HCT116 (cell line): ENCODE results near the gene RNU6-9. TPM values are rescaled to one million over a fixed set of nuclear protein-coding genes. Genes with fewer than 3 reads are reported as not detected.

ENCODE experiments used
- ATAC-seq: fragments of 200-7000 bp; cut with Tn5 transposase; 2 replicates; pipeline ENCODE4 v1.9.1; 2020; ENCODE audit warnings: mild to moderate bottlenecking, moderate library complexity
- BruUV-seq: library from RNA; stranded (reverse); fragments of 400-500 nt; replicated peaks from 2 replicates; lab custom pipeline; 2021; lab: Mats Ljungman, UMichigan
- CTCF ChIA-PET: fragments of 300-600 bp; sonication (Branson Sonifier 250); formaldehyde crosslinking; loops from one replicate; lab custom pipeline; 2021; ENCODE audit warnings: antibody characterized with exemption; lab: Charles Lee
- POLR2A ChIA-PET: fragments of 300-600, 350-600 bp; sonication (Branson Sonifier 250); formaldehyde crosslinking; loops from one replicate; lab custom pipeline; 2021; ENCODE audit warnings: antibody characterized with exemption; lab: Charles Lee
- RAD21 ChIA-PET, 2 experiments: fragments of 300-600 bp; sonication (Branson Sonifier 250); formaldehyde crosslinking; loops; one replicate each; lab custom pipeline; 2023; ENCODE audit warnings: low total read pairs in 2 of 2; ENCODE audit not compliant: uncharacterized antibody in 2 of 2, unreplicated experiment in 2 of 2, low non-redundant PET in 1 of 2; lab: Charles Lee
- DNase-seq: peaks from one replicate; pipeline ENCODE4 v3.0.0-alpha.2; 2010; ENCODE audit warnings: low read depth, low spot score
- H2AFZ ChIP-seq: fragments of 200-600 bp; shearing (Covaris generic), sonication (generic); 2 replicates; pipeline ENCODE4 v1.6.1; 2017; ENCODE audit warnings: low read depth, mixed run types, mixed read lengths, antibody characterized with exemption, low read length; ENCODE audit not compliant: poor library complexity, severe bottlenecking
- H3K27ac ChIP-seq: 2 replicates; pipeline ENCODE4 v1.5.1; 2012; ENCODE audit warnings: low read depth, low read length
- H3K27me3 ChIP-seq: fragments of 200-600 bp; sonication (generic); 2 replicates; pipeline ENCODE4 v1.6.1; 2016; ENCODE audit warnings: mixed run types, low read length, mixed read lengths; ENCODE audit not compliant: insufficient read depth
- H3K36me3 ChIP-seq, 2 experiments: fragments of 200-500 bp in 1 of 2; fragments of 200-600 bp in 1 of 2; sonication (Bioruptor generic) in 1 of 2; sonication (generic) in 1 of 2; 2 replicates each; pipeline versions ENCODE4 v1.5.1 to v1.6.1; 2014 to 2016; ENCODE audit warnings: low read length in 2 of 2, inconsistent platforms in 1 of 2, mixed read lengths in 1 of 2, mixed run types in 1 of 2; ENCODE audit not compliant: insufficient read depth in 2 of 2, control insufficient read depth in 1 of 2
- H3K4me1 ChIP-seq, 2 experiments: fragments of 200-600 bp in 1 of 2; sonication (generic) in 1 of 2; 2 replicates each; pipeline versions ENCODE4 v1.5.1 to v1.6.1; 2012 to 2017; ENCODE audit warnings: low read length in 2 of 2, inconsistent platforms in 1 of 2, mild to moderate bottlenecking in 1 of 2, mixed read lengths in 1 of 2, mixed run types in 1 of 2, moderate library complexity in 1 of 2; ENCODE audit not compliant: insufficient read depth in 2 of 2, control insufficient read depth in 1 of 2
- H3K4me2 ChIP-seq: fragments of 200-600 bp; sonication (generic); 2 replicates; pipeline ENCODE4 v1.6.1; 2017; ENCODE audit warnings: mixed run types, low read length, mixed read lengths
- H3K4me3 ChIP-seq, 2 experiments: fragments of 200-600 bp in 1 of 2; sonication (generic) in 1 of 2; replicated peaks in 1 of 2; 2 replicates each; pipeline ENCODE4 v1.5.1; 2011 to 2016; ENCODE audit warnings: low read length in 2 of 2, control low read depth in 1 of 2, low read depth in 1 of 2, mild to moderate bottlenecking in 1 of 2, mixed read lengths in 1 of 2, mixed run types in 1 of 2
- H3K79me2 ChIP-seq: fragments of 200-600 bp; sonication (generic); 2 replicates; pipeline ENCODE4 v1.6.1; 2017; ENCODE audit warnings: mild to moderate bottlenecking, mixed run types, low read length, moderate library complexity, mixed read lengths; ENCODE audit not compliant: insufficient read depth
- H3K9ac ChIP-seq: fragments of 200-600 bp; sonication (generic); 2 replicates; pipeline ENCODE4 v1.6.1; 2016; ENCODE audit warnings: low read length, mixed read lengths
- H3K9me2 ChIP-seq: fragments of 200-600 bp; sonication (generic), shearing (Covaris generic); 2 replicates; pipeline ENCODE4 v1.6.1; 2017; ENCODE audit warnings: mixed run types, mild to moderate bottlenecking, moderate library complexity; ENCODE audit not compliant: insufficient read depth
- H3K9me3 ChIP-seq, 2 experiments: fragments of 200-500 bp in 1 of 2; fragments of 200-600 bp in 1 of 2; sonication (Bioruptor generic) in 1 of 2; sonication (generic) in 1 of 2; 2 replicates each; pipeline ENCODE4 v1.6.1; 2014 to 2017; ENCODE audit warnings: low read length in 2 of 2, mixed read lengths in 2 of 2, inconsistent platforms in 1 of 2, low read depth in 1 of 2, mild to moderate bottlenecking in 1 of 2, mixed run types in 1 of 2, moderate library complexity in 1 of 2; ENCODE audit not compliant: control insufficient read depth in 1 of 2, insufficient read depth in 1 of 2
- H4K20me1 ChIP-seq: fragments of 200-600 bp; sonication (generic), shearing (Covaris generic); 2 replicates; pipeline ENCODE4 v1.6.1; 2017; ENCODE audit warnings: mixed run types, mild to moderate bottlenecking, moderate library complexity; ENCODE audit not compliant: insufficient read depth
- CEBPB ChIP-seq: IDR thresholded peaks from 2 replicates; pipeline ENCODE4 v1.6.1; 2012; ENCODE audit warnings: low read depth
- EGR1 ChIP-seq: IDR thresholded peaks from 2 replicates; pipeline ENCODE4 v1.6.1; 2012; ENCODE audit warnings: low read depth
- EZH2 ChIP-seq: fragments of 200-600 bp; sonication (generic); IDR thresholded peaks from 2 replicates; pipeline ENCODE4 v1.6.1; 2017; ENCODE audit warnings: antibody characterized with exemption, mixed run types
- EZH2phosphoT487 ChIP-seq: fragments of 200-600 bp; IDR thresholded peaks from 2 replicates; pipeline ENCODE4 v1.6.1; 2018; ENCODE audit warnings: antibody characterized with exemption, borderline replicate concordance
- FOSL1 ChIP-seq: IDR thresholded peaks from 2 replicates; pipeline ENCODE4 v1.6.1; 2012; ENCODE audit warnings: low read depth
- JUND ChIP-seq: IDR thresholded peaks from 2 replicates; pipeline ENCODE4 v1.6.1; 2012
- POLR2AphosphoS5 ChIP-seq: IDR thresholded peaks from 2 replicates; pipeline ENCODE4 v1.6.1; 2011; ENCODE audit warnings: mild to moderate bottlenecking, low read depth, low read length, moderate library complexity
- RAD21 ChIP-seq: IDR thresholded peaks from 2 replicates; pipeline ENCODE4 v1.6.1; 2012; ENCODE audit warnings: low read depth, mild to moderate bottlenecking
- SIN3A ChIP-seq: IDR thresholded peaks from 2 replicates; pipeline ENCODE4 v1.6.1; 2012; ENCODE audit warnings: low read depth
- SP1 ChIP-seq: IDR thresholded peaks from 2 replicates; pipeline ENCODE4 v1.6.1; 2012; ENCODE audit warnings: low read depth
- SRF ChIP-seq: IDR thresholded peaks from 2 replicates; pipeline ENCODE4 v1.6.1; 2012; ENCODE audit warnings: low read depth
- TCF7L2 ChIP-seq: IDR thresholded peaks from 2 replicates; pipeline ENCODE4 v1.7.0; 2011; ENCODE audit warnings: borderline replicate concordance, inconsistent platforms; ENCODE audit not compliant: insufficient read depth, insufficient read length; ENCODE audit errors: extremely low read depth
- YY1 ChIP-seq: IDR thresholded peaks from 2 replicates; pipeline ENCODE4 v1.6.1; 2011; ENCODE audit warnings: low read length, low read depth, moderate library complexity, mild to moderate bottlenecking; ENCODE audit not compliant: insufficient replicate concordance; ENCODE audit errors: extremely low read depth
- ZFX ChIP-seq: fragments of 450-650 bp; IDR thresholded peaks from 2 replicates; pipeline ENCODE4 v1.6.1; 2017
- ZNF274 ChIP-seq: fragments of 200-500 bp; sonication (Bioruptor generic); IDR thresholded peaks from 2 replicates; pipeline ENCODE4 v1.6.1; 2014; ENCODE audit warnings: mild to moderate bottlenecking, low read depth, low read length, inconsistent platforms
- intact Hi-C: fragments of 100-400 bp; cut with micrococcal nuclease; formaldehyde crosslinking; loops from 2 replicates; pipeline ENCODE4 v1.10.0; 2022
- total RNA-seq: library from RNA; stranded (reverse); gene quantifications from one replicate; pipeline ENCODE4 v1.2.1, GENCODE V29; 2021; ENCODE audit not compliant: unreplicated experiment
- TF ChIP-seq, protein P1 (sequence below): IDR thresholded peaks from 2 replicates; pipeline ENCODE4 v1.6.1; 2012
- TF ChIP-seq, protein P2 (sequence below): IDR thresholded peaks from 2 replicates; pipeline ENCODE4 v1.6.1; 2011; ENCODE audit warnings: mild to moderate bottlenecking, low read length, moderate library complexity; ENCODE audit not compliant: insufficient replicate concordance; ENCODE audit errors: extremely low read depth
- TF ChIP-seq, protein P3 (sequence below): IDR thresholded peaks from 2 replicates; pipeline ENCODE4 v1.6.1; 2012; ENCODE audit warnings: low read depth

RNU6-9 gene
- total RNA-seq, 1 experiment from 2014 or later = not detected

DNA sequence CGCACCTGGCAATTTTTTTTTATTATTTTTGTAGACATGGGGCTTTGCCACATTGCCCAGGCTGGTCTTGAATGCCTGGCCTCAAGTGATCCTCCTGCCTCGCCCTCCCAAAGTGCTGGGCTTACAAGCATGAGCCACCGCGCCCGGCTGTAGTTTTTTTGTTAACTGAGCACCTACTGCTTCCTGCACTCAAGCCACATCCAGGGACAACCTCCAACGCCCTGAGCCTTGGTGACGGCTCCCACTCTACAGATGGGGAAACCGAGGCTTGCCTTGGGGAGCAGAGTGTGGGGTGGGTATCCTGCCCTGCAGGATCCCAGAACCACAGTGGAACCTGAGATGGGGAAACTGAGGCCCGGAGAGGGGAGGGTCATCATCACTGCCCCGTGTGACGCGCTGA lies 38.1 kb upstream of the RNU6-9 start:
- CTCF ChIA-PET = interaction anchor here (0.6 kb wide), 1 partner anchor 25 kb away, joined by 3 read pairs; no protein-coding TSS in a partner anchor
- peaks cover 18 to 25% of the 10 kb centered on the region in 2 experiments for H3K4me1 ChIP-seq
- ATAC-seq = no peak
- TF ChIP-seq SP1 (no peak), CEBPB (no peak), EZH2 (no peak), ZFX (no peak), SIN3A (no peak), ZNF274 (no peak), FOSL1 (no peak), EZH2phosphoT487 (no peak), JUND (no peak), EGR1 (no peak), SRF (no peak), POLR2AphosphoS5 (no peak), YY1 (no peak), TCF7L2 (no peak), RAD21 (no peak)
- TF ChIP-seq, protein P1, sequence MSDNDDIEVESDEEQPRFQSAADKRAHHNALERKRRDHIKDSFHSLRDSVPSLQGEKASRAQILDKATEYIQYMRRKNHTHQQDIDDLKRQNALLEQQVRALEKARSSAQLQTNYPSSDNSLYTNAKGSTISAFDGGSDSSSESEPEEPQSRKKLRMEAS = no peak
- TF ChIP-seq, protein P2, sequence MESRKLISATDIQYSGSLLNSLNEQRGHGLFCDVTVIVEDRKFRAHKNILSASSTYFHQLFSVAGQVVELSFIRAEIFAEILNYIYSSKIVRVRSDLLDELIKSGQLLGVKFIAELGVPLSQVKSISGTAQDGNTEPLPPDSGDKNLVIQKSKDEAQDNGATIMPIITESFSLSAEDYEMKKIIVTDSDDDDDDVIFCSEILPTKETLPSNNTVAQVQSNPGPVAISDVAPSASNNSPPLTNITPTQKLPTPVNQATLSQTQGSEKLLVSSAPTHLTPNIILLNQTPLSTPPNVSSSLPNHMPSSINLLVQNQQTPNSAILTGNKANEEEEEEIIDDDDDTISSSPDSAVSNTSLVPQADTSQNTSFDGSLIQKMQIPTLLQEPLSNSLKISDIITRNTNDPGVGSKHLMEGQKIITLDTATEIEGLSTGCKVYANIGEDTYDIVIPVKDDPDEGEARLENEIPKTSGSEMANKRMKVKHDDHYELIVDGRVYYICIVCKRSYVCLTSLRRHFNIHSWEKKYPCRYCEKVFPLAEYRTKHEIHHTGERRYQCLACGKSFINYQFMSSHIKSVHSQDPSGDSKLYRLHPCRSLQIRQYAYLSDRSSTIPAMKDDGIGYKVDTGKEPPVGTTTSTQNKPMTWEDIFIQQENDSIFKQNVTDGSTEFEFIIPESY = no peak
- TF ChIP-seq, protein P3, sequence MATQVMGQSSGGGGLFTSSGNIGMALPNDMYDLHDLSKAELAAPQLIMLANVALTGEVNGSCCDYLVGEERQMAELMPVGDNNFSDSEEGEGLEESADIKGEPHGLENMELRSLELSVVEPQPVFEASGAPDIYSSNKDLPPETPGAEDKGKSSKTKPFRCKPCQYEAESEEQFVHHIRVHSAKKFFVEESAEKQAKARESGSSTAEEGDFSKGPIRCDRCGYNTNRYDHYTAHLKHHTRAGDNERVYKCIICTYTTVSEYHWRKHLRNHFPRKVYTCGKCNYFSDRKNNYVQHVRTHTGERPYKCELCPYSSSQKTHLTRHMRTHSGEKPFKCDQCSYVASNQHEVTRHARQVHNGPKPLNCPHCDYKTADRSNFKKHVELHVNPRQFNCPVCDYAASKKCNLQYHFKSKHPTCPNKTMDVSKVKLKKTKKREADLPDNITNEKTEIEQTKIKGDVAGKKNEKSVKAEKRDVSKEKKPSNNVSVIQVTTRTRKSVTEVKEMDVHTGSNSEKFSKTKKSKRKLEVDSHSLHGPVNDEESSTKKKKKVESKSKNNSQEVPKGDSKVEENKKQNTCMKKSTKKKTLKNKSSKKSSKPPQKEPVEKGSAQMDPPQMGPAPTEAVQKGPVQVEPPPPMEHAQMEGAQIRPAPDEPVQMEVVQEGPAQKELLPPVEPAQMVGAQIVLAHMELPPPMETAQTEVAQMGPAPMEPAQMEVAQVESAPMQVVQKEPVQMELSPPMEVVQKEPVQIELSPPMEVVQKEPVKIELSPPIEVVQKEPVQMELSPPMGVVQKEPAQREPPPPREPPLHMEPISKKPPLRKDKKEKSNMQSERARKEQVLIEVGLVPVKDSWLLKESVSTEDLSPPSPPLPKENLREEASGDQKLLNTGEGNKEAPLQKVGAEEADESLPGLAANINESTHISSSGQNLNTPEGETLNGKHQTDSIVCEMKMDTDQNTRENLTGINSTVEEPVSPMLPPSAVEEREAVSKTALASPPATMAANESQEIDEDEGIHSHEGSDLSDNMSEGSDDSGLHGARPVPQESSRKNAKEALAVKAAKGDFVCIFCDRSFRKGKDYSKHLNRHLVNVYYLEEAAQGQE = no peak
- TF ChIP-seq, all 23 proteins: peak for 0
- Histone ChIP-seq H3K4me3 (no peak overlapping the region), H3K9ac (no peak overlapping the region), H3K79me2 (no peaks in the 10 kb centered on the region), H3K27me3 (no peaks in the 10 kb centered on the region), H4K20me1 (no peaks in the 10 kb centered on the region), H3K9me2 (no peaks in the 10 kb centered on the region), H3K4me2 (no peak overlapping the region), H3K9me3 (no peaks in the 10 kb centered on the region), H3K36me3 (no peaks in the 10 kb centered on the region), H3K27ac (no peak overlapping the region), H2AFZ (no peak overlapping the region)
- POLR2A ChIA-PET = no interaction called here
- no peak for DNase-seq
- RAD21 ChIA-PET = no interaction called here
- intact Hi-C loops = no loop called here
- BruUV-seq = no TSS peak
